Central memory CD4-positive, alpha-beta T cell (primary cell): ENCODE measurements around the gene SH3RF3.

Experiments
- DNase-seq: peaks from one replicate; pipeline ENCODE4 v3.0.0; 2022

Gene SH3RF3

DNA sequence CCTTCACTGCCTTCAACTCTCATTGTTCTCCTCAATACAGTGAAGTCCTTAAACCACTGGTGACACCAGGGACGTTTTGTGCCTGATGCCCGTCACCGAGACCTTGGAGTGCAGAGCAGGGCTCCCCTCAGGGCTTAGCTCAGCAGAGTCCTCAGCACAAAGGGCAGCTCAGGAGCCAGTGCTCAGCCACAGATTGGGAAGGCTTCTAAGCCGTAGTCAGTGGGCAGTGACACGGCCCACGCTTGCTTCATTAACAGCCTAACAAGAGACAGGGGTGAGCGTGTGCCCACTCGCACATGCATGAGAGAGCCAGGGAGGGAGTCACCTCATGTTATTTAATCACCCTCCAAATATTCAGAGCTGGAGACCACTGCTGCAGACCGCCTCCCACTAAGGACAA, 137.5 kb downstream of the SH3RF3 start:
- no peak for DNase-seq

DNA sequence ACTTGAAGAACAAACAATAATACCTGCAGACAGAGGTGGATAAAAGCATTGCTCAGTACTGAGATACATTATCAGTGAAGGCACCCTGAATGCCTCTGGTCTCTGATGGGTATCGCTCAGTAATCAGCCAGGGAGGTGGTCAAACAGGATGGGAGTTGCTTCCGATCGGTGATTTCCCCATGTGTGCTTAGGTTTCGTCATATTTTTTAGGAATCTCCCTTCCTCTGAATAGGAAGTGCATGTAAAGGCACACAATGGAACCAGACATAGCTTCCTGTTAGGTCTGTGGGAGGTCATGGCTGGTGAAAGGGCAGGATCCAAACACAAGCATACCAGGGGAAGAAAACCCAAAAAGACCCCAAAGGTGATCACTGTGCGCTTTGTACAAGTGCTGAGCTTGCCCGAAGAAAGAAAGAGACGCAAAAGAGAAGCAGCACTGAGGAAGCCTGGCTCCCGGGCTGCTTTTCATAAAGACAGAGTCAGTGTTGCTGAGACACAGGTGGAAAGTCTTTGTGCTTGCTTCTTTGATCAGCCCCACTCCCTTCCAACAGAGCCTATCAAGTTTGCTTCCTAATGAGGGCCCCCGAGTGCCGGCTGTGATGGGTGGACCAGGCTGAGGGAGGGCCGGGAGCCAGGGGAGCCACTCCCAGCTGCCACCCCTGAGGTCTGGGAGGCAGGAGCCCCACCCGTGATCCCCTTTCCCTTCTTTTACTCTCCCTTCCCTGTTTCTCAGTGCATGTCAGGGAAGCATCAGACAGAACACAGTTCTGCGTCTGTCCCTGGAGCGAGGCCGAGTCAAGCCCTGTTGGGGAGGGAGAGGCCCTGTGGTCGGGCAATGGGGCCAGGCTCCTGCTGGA, 138.2 kb downstream of the SH3RF3 start:
- no peak for DNase-seq

DNA sequence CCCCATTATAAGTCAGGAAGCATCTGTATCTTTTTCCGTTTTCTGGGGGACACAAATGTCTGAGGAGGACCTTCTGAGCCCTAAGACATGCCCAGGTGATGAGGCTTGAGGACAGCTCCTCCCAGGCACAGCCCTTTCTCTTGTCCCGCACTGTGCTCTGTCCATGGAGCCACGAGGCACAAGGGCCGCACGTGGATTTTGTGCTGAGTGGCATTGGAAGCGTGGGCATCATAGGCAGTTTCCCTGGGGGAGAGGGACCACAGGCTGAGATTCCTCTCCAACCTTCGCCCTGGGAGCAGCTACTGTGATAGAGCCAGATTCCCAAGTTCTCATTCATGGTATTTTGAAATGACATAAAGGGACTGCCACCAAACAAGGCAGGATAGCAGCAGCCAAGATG, 139.9 kb downstream of the SH3RF3 start:
- no peak for DNase-seq

DNA sequence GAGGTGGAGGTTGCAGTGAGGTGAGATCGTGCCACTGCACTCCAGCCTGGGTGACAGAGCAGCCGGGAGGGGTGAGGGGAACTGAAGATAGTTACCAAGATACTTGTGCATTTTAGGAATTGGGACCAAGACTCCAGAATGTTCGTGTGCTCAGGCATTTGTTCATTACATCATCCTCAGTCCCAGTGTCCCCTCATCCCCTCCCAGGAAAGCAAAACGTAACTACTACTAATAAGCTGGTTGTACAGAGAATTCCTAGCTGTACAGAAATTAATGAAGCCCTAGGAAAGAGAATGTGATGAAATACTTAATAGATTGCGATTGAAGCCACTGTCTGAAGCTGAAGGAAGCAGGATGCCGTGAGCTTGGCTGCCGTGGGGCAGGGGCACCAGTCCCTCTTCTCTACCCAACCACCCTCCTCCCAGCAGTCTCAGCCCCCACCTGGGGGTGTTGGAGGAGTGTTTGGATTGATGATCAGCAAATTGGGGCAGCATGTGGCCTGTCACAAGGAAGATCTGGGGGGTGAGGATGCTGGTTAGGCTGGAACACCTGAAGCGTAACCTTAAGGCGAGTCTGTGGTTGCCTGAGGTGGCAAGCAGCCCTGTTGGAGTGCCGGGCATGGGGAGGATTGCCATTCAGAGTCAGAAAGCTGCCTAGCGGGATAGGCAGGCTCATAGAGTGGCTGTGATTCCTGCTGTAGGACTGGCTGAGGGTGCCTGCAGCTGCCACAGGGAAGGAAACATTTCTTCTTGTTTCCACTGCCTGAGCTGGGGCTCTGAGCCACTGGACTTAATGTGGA, 140.9 kb downstream of the SH3RF3 start:
- no peak for DNase-seq

DNA sequence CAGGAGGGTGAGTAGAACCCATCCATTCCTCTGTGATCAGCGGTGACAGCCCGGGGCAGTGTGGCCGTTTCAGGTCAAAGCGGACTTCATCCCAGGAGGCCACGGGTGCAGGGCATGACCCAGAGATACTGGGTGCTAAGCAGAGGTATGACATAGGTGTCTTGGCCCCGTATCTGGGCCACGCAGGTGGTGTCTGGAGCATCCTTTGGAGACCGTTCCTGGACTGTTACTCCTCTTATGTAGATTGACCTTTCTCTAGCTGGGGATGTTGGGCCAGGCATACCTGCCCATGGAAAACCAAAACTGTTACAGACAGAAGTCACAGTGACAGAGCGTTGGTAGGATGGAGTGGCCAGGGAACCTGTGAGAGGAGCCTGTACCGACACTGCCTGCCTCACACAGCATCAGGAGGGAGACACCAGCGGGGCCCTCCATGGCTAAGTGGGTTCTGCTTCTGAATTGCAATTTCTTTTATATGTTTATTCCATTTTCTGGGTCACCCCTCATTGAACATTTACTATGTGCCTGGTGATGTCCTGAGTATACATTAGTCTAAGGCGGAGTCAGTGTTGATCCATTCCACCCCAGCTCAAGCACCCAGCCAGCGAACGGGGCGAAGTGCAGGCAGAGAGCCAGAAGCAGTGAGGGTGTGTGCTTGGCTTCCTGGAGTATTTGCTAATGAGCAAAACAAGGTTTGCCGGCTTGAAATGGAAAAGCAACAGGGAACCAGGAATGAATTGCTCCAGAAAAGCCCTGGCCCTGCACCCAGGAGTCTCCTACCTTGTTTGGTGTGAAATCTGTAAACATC, 141.7 kb downstream of the SH3RF3 start:
- no peak for DNase-seq

DNA sequence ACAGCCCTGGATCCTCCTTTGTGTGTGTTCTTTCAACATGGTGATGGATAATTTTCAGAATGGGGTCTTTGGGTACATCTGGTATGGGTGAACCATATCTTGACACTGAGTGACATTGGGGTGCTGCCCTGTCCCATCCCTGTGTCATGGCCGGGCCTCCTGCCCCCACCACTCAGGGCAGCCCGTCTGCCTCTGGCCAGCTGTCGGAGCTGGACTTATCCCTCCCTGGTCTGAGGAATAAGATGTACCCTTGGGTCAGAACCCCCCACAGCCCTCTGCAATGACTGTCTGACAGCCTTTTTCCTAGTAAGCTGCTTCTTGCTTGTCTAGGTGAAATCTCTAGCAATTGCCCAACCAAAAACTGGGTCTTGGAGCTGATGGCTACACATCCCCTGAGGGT, 142.9 kb downstream of the SH3RF3 start:
- DNase-seq = no peak

DNA sequence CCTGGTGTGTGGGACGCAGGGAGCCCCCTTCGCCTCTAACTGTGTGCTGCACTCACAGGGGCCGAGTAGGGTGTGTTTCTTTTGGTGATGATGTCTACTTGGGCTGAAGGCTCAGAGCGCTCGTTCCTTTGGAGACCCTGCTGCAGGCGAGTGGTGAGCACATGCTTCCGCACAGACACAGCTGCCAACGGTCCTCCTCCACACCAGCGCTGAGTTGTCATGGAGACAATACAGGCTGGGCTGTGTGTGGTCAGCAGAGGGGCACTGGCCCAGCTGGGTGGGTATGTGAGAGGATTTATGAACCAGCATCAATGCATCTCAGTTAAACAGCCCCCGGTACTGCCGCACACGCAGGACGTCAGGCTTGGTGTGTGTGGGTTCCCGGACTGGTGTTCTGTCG, 143.5 kb downstream of the SH3RF3 start:
- DNase-seq = no peak

DNA sequence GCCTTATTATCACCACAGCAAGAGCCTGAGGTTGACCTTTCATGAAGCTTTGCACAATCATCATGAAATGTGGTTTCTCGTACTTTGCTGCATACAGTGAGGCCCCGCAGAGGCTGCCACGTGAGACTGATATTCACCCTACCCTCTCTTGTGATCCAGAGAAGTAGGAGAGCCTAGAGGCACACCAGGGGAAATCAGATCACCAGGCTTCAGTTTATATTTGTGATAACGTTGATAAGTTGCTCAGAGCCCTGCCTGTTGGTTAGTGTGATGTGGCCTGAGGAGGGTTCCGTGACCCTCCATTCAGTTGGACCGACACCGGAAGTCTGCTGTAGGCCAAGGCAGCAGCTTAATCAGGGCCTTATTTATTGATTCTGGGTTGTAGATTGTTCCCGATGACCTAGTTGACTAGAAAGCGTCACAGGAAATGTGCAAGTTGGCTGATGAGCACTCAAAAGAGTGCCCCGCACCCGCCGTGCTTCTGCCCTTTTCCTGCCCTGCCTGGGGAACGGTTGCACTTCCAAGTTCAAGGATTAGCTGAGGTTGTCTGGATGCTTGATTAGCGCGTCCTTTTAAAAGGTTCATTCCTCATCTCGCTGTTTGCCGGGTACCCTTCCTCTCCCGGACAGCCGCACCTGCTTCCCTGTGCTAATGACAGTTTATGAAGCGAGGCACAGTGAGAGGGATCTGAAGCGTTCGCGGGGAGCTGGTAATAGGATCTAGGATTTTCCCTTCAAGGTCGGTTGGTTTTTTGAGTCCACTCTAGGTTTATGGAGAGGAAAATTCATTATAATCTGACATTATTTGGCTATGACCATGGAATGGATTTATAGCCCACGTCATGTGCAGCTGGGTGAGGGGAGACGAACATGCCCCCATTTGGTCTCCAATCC, 146.4 kb downstream of the SH3RF3 start:
- DNase-seq = no peak

DNA sequence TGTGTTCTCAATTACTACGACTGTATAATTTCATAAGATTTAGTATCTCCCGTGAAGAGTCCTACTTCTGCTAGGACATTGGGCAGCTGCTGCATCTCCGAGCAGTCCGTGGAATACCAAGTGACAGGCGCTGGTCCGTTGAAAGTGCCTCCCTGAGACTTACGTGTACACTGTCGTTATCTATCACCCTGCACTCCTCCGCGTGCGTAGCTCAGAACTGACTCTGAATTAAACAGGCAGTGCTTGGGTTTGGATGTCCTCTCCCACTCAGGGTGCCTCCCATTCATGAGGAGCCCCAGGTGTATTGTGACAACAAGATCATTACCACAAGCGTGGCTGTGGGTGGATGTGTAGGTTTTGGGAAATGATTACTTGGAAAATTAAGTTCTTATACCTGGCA, 148.4 kb downstream of the SH3RF3 start:
- DNase-seq = no peak

DNA sequence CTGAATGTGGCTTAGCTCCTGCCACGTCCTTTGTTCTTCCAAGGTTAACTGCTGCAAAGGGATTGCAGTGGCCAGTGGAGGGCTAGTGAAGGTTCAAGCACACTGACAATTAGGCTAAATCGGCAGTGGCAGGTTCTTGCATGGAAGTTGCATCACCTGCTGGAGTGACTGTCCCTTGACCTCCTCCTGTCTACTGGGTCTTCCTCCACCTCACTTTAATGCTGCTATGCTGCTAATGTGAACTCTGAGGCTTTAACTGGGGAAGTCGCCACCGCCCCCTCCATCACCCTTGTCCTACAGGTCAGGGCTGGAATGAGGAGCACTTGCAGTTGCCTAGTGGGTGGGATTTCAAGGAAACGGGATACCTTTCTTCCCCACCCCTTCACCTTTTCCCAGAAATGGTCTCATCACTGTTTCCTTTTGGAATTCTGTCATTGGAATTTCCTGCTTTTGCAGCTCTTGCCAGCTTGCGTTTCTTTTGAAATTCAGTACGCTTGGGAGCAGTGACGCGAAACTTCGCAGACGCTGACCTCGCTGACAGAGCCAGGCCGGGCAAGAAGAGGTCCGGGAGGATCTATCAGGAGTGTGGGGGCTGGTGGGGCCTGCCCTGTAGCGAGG, 150.3 kb downstream of the SH3RF3 start:
- no peak for DNase-seq

DNA sequence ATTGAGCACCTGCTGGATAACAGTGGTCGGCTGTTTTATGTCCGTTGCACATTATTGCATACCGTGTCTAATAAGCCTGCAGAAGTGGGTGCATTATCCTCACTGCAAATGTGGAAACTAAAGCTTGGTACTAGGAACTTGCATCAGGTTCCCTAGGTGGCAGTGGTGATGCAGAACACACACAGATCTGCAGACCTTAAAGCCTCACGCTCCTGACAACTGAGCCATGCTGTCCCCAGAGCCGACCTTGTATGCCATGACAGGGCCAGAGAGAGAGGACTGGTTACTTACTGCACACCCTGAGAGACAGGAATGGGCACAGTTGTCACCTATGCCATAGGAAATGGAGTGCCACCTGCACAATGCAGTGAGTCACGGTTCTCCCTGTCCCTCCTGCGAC, 151.8 kb downstream of the SH3RF3 start:
- DNase-seq = no peak

DNA sequence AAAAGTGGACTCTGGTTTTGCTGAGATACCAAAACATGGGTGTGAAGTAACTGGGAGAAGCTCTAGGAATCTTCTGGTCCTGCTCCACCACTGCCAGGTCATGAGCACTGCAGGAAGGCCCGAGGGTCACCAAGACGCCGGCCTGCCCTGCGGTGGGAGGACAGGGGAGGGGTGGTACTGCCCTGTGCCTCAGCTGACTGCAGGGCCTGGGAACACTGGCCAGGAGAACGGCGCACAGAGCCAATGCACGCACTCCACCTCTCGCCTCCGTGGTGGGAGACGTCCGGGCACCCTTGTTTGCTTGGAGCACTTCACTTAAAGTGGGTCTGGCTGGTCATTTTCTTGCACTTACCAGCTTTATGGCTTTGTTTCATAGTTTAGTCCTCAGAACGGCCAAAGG, 153.4 kb downstream of the SH3RF3 start:
- no peak for DNase-seq

DNA sequence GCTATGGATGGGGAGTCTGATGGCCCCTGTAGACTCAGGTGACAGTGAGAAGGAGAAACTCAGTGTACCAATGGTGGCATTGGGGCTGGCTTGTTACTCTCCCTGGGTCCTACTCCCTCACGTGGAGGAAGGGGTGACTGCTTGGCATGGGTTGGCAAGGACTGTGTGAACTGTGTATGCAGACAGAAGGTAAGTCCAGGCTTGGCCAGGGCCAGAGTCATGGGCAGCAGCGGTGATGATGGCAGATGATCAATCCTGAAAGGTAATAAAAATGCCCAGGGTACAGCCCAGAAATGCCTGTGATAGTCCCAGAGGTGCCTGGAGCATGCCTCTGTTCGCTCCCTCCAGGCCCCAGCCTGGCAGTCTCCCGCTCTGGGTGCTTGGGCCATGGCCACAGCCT, 153.9 kb downstream of the SH3RF3 start:
- no peak for DNase-seq

DNA sequence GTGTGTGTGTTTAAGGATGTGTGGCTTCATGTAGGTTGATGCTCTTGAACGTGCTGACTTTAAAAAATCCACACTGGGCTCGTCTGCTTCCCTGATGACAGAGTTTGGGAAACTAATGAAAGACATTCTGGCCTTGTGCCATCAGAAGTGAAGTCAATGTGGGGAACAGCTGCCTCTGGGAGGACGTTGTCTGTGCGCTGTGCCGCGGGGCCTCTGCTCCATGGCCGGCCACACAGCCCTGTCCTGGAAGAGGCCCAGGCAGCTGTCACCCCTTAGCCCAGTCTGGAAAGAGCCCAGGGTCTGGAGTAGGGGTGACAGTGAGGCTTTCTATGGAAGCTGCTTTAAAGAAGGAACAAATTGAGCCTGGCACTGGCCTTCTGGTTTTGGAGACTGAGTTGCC, 155.8 kb downstream of the SH3RF3 start:
- no peak for DNase-seq

DNA sequence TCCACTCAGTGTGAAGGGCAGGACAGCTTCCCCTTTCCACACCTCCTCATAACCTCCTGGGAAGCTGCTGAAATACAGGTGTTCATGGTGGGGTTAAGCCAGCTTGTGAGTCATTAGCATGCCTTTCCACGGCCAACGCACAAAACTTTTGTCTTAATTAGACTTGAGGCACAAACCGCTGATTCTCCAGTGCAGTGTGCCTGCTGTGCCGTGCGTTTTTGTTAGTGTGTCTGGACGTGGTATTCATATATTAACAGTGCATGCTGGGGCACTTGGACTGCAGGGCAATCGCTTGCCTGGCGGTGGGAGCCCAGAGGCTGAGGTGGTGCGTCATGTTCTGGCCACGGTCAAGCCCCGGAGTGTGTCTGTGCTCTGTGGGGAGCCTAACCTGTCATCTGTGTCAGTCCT, 156.2 kb downstream of the SH3RF3 start:
- no peak for DNase-seq

DNA sequence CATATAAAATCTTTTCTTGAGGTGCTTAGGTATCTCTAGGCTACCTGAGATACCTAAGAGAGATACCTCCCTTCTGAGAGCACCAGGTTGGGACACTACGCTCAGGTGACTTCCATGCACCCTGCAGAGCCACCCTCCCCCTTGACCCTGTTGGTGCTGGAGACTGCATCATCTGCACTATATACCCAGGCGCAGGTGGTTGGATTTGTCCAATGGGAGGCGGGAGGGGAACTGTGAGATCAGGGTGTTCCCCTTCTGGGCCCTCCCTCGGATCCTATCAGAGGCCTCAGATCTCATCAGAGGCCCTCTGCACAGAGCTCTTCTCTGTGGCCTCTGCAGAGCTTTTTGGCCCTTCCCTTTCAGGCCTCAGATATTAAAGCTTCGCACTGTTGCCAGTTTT, 158.4 kb downstream of the SH3RF3 start:
- DNase-seq = no peak

DNA sequence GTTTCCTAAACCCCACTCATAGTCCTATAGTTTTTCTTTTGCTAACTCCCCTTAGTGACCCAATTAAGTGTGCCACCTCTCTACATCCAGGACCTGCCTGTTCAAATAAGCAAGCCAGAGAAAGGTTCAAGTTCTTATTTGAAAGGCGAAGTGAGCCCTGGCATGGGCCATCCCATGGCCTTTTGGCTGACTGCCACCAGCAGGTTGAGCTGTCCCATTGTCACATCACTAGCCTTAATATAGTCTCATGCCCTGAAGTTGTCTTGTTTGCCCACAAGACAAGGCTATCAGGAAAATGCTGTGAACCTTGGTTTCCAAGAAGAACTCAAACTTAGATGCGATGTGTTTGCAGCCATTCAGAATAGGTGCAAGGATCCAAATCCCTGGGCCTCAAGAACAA, 158.8 kb downstream of the SH3RF3 start:
- no peak for DNase-seq

DNA sequence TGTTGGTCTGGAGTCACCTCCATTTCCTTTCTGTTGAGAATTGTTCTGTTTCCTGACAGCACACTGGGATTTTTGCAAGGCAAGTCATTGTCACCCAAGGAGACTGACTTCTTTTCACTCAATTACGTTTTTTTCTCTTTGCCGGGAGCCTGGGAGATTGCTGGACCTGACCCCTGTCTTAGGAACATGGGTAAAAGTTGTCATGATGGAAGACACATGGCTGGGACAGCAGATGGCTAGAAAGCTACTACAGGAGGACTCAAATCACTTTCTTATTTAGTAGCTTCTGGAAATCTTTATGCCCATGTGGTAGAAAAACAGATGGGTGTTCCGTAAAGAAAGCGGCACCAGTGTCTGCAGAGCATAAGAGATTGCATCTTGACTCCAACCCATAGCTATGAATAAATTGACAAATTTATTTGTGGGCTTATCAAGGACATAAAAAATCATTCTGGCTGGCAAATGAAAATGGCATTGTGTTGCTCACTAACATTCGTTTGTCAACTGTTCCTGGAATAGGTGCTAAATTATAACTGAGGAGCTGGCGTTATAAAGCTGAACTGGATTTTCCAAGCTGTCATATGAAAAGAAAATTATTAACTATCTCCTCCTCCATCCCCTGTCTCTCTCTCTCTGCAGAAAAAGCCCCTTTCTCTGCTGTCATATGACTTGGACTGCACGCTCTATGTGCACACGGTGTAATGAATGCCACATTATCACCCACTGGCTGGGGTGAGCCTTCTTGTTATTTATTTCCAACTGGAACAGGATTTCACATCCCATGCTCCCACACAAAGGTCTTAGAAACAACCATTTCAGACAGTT, 159.8 kb downstream of the SH3RF3 start:
- no peak for DNase-seq

DNA sequence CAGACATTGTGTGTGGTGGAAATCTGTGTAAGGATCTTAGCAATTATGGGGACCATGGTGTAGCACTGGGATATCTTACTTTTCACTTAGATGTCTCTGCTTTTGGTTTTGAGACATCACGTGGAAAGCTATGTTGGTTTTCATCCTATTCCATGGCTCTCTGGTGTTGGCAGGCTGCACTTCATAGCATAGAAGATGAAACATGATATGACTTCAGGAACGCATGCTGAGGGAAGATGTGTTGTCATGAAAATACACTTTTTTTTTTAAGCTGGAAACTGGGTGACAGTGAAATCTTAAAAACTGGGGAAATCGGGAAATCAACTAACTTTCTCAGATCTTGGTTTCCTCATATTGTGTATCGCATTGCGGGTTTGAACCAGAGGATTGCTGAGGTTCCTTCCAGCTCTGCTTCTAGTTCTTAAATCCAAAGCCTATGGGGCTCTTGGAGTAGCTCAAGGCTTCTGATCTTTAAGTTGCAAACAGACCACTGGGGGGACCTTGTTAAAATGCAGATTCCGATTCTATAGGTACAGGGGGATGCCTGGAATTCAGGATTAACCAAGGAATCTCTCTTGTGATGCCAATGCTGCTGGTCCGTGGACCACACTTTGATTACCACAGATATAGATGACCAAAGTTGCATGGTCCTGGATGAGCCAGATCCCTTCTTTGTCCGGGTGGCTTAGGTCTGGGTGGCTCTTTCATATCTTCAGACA, 160.7 kb downstream of the SH3RF3 start:
- no peak for DNase-seq
